SU-DHL-6 (cell line): ENCODE data around the gene HDDC3.

Experiments used
- CTCF ChIP-seq: fragments of 200-600 bp; sonication (generic); IDR thresholded peaks from one replicate; pipeline ENCODE4 v1.5.1; 2017; ENCODE audit warnings: antibody characterized with exemption, mild to moderate bottlenecking, low read length, moderate library complexity; ENCODE audit not compliant: insufficient read depth, poor library complexity, severe bottlenecking
- EZH2phosphoT487 ChIP-seq: fragments of 200-600 bp; sonication (generic), shearing (Covaris generic); conservative IDR thresholded peaks from 2 replicates; pipeline ENCODE4 v1.6.1; 2018; ENCODE audit warnings: mild to moderate bottlenecking, antibody characterized with exemption, low read length, moderate library complexity, mixed read lengths

GRCh38 chr15:90954712-90955623 is 22.6 kb upstream of the HDDC3 start, which contains the start of gene RCCD1:
- TF ChIP-seq CTCF = no peak
- TF ChIP-seq EZH2phosphoT487 = no peak
